Adrenal gland (tissue), 12 donors: ENCODE measurements around the gene ANKRD62. TPM values are rescaled to one million over a fixed set of nuclear protein-coding genes. Genes with fewer than 3 reads are reported as not detected.
A peak's percentile ranks its signal among the peaks of the same experiment; 100 is the strongest.
"Not testable (repeated sequence)": the region's sequence is repeated elsewhere in the genome, so short reads cannot be mapped to it uniquely, and the experiment has no call there.

Experiments
- DNase-seq, 7 donors: peaks; one replicate each; pipeline ENCODE4 v3.0.0-alpha.2; 2019 to 2020
- H3K27ac ChIP-seq, 5 donors: fragments of 200-600 bp; sonication (generic) in 4 of 5; 1 replicate in 3 of 5; 2 replicates in 2 of 5; pipeline versions ENCODE4 v1.5.1 to v1.8.0; 2016 to 2020; ENCODE audit warnings: mild to moderate bottlenecking in 1 of 5
- H3K27me3 ChIP-seq: fragments of 200-600 bp; 2 replicates; pipeline ENCODE4 v1.8.0; 2021
- H3K36me3 ChIP-seq, 2 donors: fragments of 200-600 bp; replicated peaks in 1 of 2; 1 replicate in 1 of 2; 2 replicates in 1 of 2; pipeline versions ENCODE4 v1.5.1 to v1.8.0; 2018 to 2022
- H3K4me1 ChIP-seq, 2 donors: fragments of 200-600 bp; replicated peaks in 1 of 2; 1 replicate in 1 of 2; 2 replicates in 1 of 2; pipeline versions ENCODE4 v1.5.1 to v1.8.0; 2018 to 2021
- H3K4me3 ChIP-seq, 4 donors: fragments of 200-600 bp; sonication (generic) in 3 of 4; one replicate each; pipeline ENCODE4 v1.5.1; 2016 to 2018
- H3K9me3 ChIP-seq, 3 donors: fragments of 200-600 bp; sonication (generic) in 1 of 3; replicated peaks in 1 of 3; 1 replicate in 2 of 3; 2 replicates in 1 of 3; pipeline versions ENCODE4 v1.5.1 to v1.8.0; 2016 to 2021
- POLR2A ChIP-seq, 2 donors: fragments of 450-650 bp; IDR thresholded peaks; one replicate each; pipeline ENCODE4 v1.6.1; 2017; ENCODE audit warnings: antibody characterized with exemption in 2 of 2, mild to moderate bottlenecking in 2 of 2, moderate library complexity in 1 of 2
- WGBS, 4 donors: extraction: QIAGEN DNeasy Blood & Tissue Kit in 2 of 4; methylation state at CpG; one replicate each; pipeline versions ENCODE4 v1.1.5 to v1.1.7; 2013 to 2017; 5-methylcytosine and 5-hydroxymethylcytosine counted together
- intact Hi-C, 2 donors: fragments of 100-400 bp; cut with DNase I; formaldehyde crosslinking; loops; one replicate each; pipeline versions ENCODE4 v1.14.1 to v1.15.0; 2022 to 2023
- polyA plus RNA-seq, 3 donors: library from polyadenylated mRNA; stranded (reverse); fragments of 200-250 nt in 2 of 3; fragments of 350-450 nt in 1 of 3; fragmentation: Illumina TruSeq in 1 of 3; extraction: RNeasy Lipid Tissue Mini Kit (QIAGEN cat#74804) in 1 of 3; gene quantifications; one replicate each; pipeline ENCODE4 v1.2.3, GENCODE V29; 2013 to 2014
- total RNA-seq, 9 donors: library from RNA; depleted of rRNA in 4 of 9; stranded (reverse); fragments of >200 nt in 4 of 9; fragments of 120-200 nt in 1 of 9; fragmentation: NEBNext Ultra II Directional in 1 of 9; extraction: Animal tissue kit (Norgen Biotek cat#: 25700) in 1 of 9; gene quantifications; one replicate each; pipeline versions ENCODE4 v1.1.0 to v1.2.4, GENCODE V29; 2013 to 2023
- TF ChIP-seq, protein P1 (sequence below), 6 experiments: fragments of 450-650 bp in 4 of 6; fragments of 200-600 bp in 2 of 6; sonication (generic) in 1 of 6; IDR thresholded peaks; 1 replicate in 5 of 6; 2 replicates in 1 of 6; pipeline versions ENCODE4 v1.5.1 to v1.8.0; 2016 to 2021; ENCODE audit warnings: antibody characterized with exemption in 6 of 6, mild to moderate bottlenecking in 2 of 6, moderate library complexity in 1 of 6
- donor health status: healthy with polysubstance abuse.
- donor health status: Bipolar disorder and iron deficiency.
- donor health status: DM: yes; HTN: yes; CAD: no.
- donor health status: DM: no; HTN: no; CAD: no.
- donor health status: DM: no; HTN: no; CAD: no.
- donor health status: DM: yes; HTN: yes; CAD: no.

ANKRD62 gene
- total and polyA plus RNA-seq, 12 donors: not detected

DNA sequence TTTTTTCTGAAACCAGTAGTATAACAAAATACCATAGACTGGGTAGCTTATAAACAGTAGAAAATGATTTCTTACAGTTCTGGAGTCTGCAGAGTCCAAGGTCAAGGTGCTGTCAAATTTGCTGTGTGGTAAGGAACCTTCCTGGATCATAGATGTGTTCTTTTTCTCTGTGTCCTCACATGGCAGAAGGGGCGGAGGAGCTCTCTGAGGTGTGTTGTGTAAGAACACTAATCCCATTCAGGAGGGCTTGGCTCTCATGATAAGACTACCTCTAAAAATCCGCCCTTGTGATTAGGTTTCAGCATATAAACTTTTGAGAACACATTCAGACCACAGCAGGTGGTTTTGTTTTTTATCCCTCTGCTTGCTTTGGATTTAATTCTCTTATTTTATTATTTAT is 25.7 kb downstream of the ANKRD62 start:
- no peak overlapping the region for H3K27ac ChIP-seq
- H3K4me1 ChIP-seq: no peaks in the 10 kb centered on the region
- TF ChIP-seq POLR2A (IDR thresholded peaks at IDR 0.05): no peak
- TF ChIP-seq, protein P1, sequence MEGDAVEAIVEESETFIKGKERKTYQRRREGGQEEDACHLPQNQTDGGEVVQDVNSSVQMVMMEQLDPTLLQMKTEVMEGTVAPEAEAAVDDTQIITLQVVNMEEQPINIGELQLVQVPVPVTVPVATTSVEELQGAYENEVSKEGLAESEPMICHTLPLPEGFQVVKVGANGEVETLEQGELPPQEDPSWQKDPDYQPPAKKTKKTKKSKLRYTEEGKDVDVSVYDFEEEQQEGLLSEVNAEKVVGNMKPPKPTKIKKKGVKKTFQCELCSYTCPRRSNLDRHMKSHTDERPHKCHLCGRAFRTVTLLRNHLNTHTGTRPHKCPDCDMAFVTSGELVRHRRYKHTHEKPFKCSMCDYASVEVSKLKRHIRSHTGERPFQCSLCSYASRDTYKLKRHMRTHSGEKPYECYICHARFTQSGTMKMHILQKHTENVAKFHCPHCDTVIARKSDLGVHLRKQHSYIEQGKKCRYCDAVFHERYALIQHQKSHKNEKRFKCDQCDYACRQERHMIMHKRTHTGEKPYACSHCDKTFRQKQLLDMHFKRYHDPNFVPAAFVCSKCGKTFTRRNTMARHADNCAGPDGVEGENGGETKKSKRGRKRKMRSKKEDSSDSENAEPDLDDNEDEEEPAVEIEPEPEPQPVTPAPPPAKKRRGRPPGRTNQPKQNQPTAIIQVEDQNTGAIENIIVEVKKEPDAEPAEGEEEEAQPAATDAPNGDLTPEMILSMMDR (IDR thresholded peaks at IDR 0.05): no peak
- intact Hi-C loops: no loop called here
- WGBS, 4 donors: 58 to 95% (median 90%) methylated on average over 2 of the region's 2 CpGs
- peaks cover 3% of the 10 kb centered on the region for H3K27me3 ChIP-seq
- H3K4me3 ChIP-seq: no peak overlapping the region
- no peak for DNase-seq
- H3K9me3 ChIP-seq: no peaks in the 10 kb centered on the region
- no peaks in the 10 kb centered on the region for H3K36me3 ChIP-seq

DNA sequence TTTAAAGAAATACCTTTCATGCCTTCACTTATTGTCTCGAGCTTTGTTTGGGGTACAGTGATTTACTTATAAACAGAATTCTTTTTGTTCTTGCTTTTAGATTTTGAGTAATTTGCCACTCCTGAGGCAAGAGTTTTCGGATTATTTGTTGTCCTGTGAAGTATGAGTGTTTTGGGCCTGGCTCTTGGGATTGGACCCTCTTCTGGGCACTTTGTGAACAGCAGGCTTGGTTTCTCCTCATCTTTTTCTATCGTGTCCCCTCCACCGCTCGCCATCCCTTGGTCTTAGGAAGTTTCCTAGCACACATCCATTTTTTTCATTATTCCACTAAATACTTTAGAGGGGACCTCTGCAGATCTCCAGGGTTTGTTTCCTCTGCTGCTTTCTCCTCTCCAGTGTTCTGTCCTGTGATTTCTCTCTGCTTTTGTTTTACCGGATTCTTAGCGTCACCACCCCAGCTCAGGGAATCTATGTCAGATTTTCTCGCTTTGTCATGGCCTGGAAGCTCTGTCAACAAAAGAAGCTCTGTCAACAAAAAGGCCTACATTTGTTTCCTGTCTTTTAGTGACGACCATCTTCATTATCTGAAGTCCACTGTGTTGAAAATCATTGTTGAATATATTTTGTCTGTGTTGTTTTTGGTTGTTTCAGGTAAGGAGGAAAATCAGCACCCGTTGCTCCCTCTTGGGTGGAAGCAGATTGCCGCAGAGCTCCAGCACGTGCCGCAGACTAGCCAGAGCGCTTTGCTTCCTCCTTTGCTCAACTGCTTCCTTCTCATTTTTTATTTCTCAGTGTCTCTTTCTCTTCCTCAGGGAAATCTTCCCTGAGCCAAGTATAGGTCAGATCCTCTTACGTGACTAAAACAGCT is 27.8 kb downstream of the ANKRD62 start:
- Histone ChIP-seq H3K4me3 (no peak overlapping the region), H3K4me1 (no peaks in the 10 kb centered on the region), H3K27me3 (peaks cover 3% of the 10 kb centered on the region), H3K36me3 (no peaks in the 10 kb centered on the region), H3K9me3 (no peaks in the 10 kb centered on the region), H3K27ac (no peak overlapping the region)
- WGBS, 4 donors: 65 to 75% (median 69%) methylated on average over 15 of the region's 15 CpGs
- intact Hi-C loops: no loop called here
- no peak for DNase-seq
- TF ChIP-seq, protein P1 (IDR thresholded peaks at IDR 0.05): peak in 2 of 6 experiments; percentile 7 to 15
- no peak for TF ChIP-seq POLR2A (IDR thresholded peaks at IDR 0.05)

GRCh38 chr18:12122043-12122389 is 28.4 kb downstream of the ANKRD62 start:
- H3K27me3 ChIP-seq, H3K27ac ChIP-seq, H3K36me3 ChIP-seq, H3K9me3 ChIP-seq, H3K4me3 ChIP-seq, intact Hi-C loops, H3K4me1 ChIP-seq, DNase-seq: not testable (repeated sequence)
- WGBS, 4 donors: 74 to 82% (median 77%) methylated on average over 3 of the region's 3 CpGs

DNA sequence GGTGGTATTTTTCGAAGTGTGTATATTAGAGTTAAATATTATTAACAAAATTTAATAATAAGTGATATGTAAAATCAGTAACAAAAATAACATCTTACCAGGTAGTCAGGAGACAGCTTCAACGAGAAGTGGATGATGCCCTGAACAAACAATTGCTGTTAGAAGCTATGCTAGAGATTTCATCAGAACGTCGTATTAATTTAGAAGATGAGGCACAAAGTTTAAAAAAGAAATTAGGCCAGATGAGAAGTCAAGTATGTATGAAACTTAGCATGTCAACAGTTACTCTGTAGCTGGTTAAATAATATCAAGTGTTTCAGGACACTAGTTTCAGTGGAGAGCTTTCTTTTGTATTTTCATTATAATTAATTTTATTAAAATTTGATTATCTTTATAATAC is 34.0 kb downstream of the ANKRD62 start:
- H3K27me3 ChIP-seq, H3K9me3 ChIP-seq, intact Hi-C loops, H3K27ac ChIP-seq, H3K4me3 ChIP-seq, DNase-seq, H3K36me3 ChIP-seq, H3K4me1 ChIP-seq: not testable (repeated sequence)
- 68 to 85% (median 74%) methylated on average over 4 of the region's 4 CpGs for WGBS, 4 donors

- H3K27ac ChIP-seq, H3K36me3 ChIP-seq, H3K4me1 ChIP-seq, intact Hi-C loops, H3K4me3 ChIP-seq, H3K9me3 ChIP-seq, DNase-seq, H3K27me3 ChIP-seq: not testable (repeated sequence)
- 75 to 94% (median 81%) methylated on average over 1 to 4 of the region's 4 CpGs for WGBS, 4 donors
Observed at GRCh38 chr18:12138831-12139230, 45.2 kb downstream of the ANKRD62 start.

- H3K36me3 ChIP-seq, intact Hi-C loops, DNase-seq, H3K27ac ChIP-seq, H3K9me3 ChIP-seq, H3K4me3 ChIP-seq, H3K4me1 ChIP-seq, H3K27me3 ChIP-seq: not testable (repeated sequence)
- WGBS, 4 donors: 85 to 95% (median 88%) methylated on average over 7 to 11 of the region's 12 CpGs
Observed at GRCh38 chr18:12140866-12141265, 47.2 kb downstream of the ANKRD62 start.

- H3K27ac ChIP-seq, H3K27me3 ChIP-seq, H3K9me3 ChIP-seq, H3K4me3 ChIP-seq, DNase-seq, H3K36me3 ChIP-seq, intact Hi-C loops, H3K4me1 ChIP-seq: not testable (repeated sequence)
- WGBS, 4 donors: no CpG with 5 or more reads among the region's 5 CpGs
Observed at GRCh38 chr18:12141778-12142177, 48.1 kb downstream of the ANKRD62 start.

DNA sequence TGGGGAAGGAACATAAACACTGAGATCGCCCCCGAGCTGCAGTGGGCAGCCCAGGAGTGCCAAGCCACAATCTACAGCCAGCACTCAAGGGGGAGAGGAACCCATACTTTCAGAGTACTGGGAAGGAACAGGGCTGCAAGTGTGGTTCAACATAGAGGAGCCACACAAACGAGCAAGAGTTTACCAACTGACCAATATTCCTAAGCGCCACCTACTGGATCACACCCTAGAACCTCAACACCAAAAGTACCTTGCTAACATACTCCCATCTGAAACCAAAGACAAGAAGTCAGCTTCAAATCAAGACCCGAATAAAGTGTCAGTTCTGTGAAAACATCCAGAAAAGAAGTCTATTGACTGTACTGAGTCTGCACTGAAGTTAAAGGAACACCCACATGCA is 55.8 kb downstream of the ANKRD62 start:
- WGBS, 4 donors: no CpG with 5 or more reads among the region's 5 CpGs
- H3K9me3 ChIP-seq, H3K27me3 ChIP-seq: not testable (repeated sequence)

More for the DNA sequence above, 55.8 kb downstream of the ANKRD62 start:
- intact Hi-C loops, H3K4me3 ChIP-seq, H3K27ac ChIP-seq, H3K36me3 ChIP-seq, H3K4me1 ChIP-seq, DNase-seq: not testable (repeated sequence)
